GM19452 (cell line): Measurements from ENCODE around the gene TRIM61.

ENCODE experiments used
- ATAC-seq: cut with Tn5 transposase; IDR thresholded peaks from one replicate; pipeline ENCODE4 v1.9.1; 2021; ENCODE audit not compliant: unreplicated experiment

Gene TRIM61

DNA sequence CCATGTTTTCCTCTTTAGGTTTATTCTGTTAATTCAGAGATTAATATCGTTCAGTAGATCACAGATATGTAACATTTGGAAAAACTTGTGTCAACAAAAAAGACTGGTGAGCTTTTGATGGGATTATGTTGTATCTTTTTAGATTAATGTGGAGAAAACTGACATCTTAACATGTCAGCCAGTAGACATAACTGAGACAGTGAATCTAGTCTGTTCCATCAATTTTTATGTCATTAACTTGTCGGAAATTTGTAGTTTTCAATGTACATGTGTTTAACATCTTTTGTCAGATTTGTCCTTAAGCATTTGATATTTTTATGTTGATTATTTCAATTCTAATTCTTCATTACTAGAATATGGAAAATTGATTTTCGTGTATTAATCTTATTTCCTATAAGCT is 58.5 kb downstream of the TRIM61 start:
- no peak for ATAC-seq
